Choroid plexus epithelial cell (primary cell): ENCODE results near the gene FAHD1.

ENCODE experiments used
- DNase-seq: peaks from one replicate; pipeline ENCODE4 v3.0.0-alpha.2; 2010; ENCODE audit warnings: low read depth
- H3K4me3 ChIP-seq: 2 replicates; pipeline ENCODE4 v1.5.1; 2011; ENCODE audit warnings: low read depth, mild to moderate bottlenecking, control low read depth, low read length, moderate library complexity
- CTCF ChIP-seq: conservative IDR thresholded peaks from 2 replicates; pipeline ENCODE4 v1.5.1; 2011; ENCODE audit warnings: low read depth, mild to moderate bottlenecking, control low read depth, inconsistent platforms, low read length, moderate library complexity

FAHD1 gene

DNA sequence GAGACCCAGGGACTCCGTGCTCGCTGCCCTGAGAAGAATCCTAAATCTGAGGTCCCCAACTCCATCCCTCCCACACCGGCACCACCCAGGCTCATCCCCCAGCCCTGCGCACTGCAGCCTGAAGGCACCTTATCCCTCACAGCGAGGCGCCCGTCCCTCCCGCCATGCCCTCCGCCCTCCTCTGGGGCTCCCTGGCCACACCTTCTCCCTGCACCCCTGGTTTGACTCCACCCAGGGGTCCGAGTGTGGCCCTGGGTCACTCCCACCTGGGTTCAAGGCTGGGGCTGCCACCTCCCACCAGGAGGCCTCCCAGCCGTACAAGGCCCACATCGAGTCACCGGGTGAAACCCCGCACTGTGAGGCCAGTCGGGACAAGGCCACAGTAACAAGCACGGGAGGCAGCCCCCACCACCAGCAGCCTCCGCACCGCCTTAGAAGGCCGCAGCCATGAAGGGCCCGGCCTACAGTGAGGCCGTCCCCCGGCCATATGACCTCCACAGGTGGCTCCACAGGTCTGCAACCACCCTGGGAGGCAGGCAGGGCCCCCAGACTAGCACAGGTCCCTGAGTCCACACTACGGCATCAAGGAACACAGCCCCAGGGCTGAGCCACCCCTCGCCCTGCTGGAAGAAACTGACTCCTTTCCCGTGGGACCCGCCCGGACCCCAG, 8.7 kb upstream of the FAHD1 start:
- TF ChIP-seq CTCF: no peak
- DNase-seq: no peak
- H3K4me3 ChIP-seq: no peak overlapping the region

DNA sequence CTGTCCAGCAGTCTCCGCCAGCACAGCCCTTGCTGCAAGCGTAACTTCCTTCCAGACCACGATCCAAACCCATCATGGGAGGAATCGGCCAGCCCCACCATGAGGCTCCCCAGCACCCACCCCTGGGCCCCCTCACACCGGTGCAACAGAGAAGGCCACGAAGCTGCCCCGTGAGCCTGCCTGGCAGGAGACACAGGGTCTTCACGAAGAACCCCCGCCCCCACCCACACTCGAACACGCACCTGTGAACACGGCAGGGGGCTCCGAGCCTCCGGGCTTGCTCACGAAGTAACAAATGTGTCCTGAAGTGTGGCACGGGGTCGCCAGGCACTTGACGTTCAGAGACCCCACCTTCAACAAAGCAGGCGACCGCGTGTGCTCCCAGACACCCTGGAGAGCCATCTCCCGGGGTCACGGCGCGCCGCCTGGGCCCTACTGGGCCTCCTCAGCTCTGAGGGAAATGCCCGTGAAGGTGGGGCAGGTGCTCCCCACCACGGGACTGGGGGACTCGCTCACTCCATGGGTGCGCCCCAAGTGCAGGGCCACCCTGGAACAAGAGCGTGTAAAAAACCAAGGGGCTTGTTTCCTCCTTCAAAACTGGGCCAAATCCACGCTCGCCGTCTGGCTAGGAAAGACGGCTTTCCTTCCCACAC, 8.0 kb upstream of the FAHD1 start:
- DNase-seq: no peak
- H3K4me3 ChIP-seq: no peak overlapping the region
- TF ChIP-seq CTCF: no peak

DNA sequence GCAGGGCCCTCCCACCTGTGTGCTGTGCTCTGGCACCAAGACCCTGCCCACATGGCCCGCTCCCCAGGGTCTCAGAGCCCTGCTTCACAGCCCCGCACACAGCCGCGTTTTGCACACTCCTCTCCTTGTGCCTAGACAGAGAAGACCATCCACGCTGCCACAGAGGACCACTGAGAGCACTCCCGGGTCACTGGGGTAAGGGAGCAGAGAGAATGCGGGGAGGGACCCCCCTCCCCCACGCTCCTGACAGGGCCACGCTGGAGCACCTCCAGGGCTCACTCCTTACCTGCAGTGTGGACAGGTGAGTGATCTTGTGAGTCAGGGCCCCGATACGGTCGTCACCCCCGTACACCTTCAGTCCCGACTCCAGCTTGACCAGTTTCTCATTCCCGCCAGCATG, 7.4 kb upstream of the FAHD1 start:
- TF ChIP-seq CTCF: no peak
- H3K4me3 ChIP-seq: no peak overlapping the region
- DNase-seq: no peak

GRCh38 chr16:1820096-1820945, 6.7 kb upstream of the FAHD1 start:
- no peak for DNase-seq
- H3K4me3 ChIP-seq: no peak overlapping the region
- TF ChIP-seq CTCF: no peak

DNA sequence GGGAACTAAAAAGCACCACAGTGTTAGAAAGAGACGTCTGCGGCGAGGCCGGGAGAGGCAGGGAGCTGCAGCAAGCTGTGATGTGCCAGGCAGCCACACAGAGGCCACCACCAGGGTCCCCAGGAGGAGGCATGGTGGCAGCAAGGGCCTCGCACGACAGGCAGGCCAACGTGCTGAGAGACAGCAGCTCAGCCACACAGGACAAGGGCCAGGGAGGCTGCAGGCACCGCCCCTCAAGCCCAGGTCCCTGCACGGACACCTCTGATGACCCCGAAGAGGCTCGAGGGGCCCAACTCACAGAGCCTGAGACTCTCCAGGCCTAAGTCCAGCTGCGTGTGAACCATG, 6.1 kb upstream of the FAHD1 start:
- TF ChIP-seq CTCF: no peak
- DNase-seq: no peak
- no peak overlapping the region for H3K4me3 ChIP-seq

GRCh38 chr16:1821861-1822611, 5.0 kb upstream of the FAHD1 start:
- DNase-seq: no peak

More at GRCh38 chr16:1821861-1822611, 5.0 kb upstream of the FAHD1 start:
- TF ChIP-seq CTCF: no peak
- H3K4me3 ChIP-seq: no peak overlapping the region
